Trophoblast cell (in vitro differentiated cells and primary cell): ENCODE results near the gene ROR1.

ENCODE experiments used
- DNase-seq, 2 donors: peaks; one replicate each; pipeline ENCODE4 v3.0.0-alpha.2; 2016
- H2AFZ ChIP-seq: 2 replicates; pipeline ENCODE4 v1.6.1; 2013; ENCODE audit warnings: low read length, moderate library complexity, mild to moderate bottlenecking; ENCODE audit not compliant: insufficient read depth, poor library complexity
- H2AK5ac ChIP-seq: 2 replicates; pipeline ENCODE4 v1.6.1; 2013; ENCODE audit warnings: mild to moderate bottlenecking, low read length
- H2BK120ac ChIP-seq: 2 replicates; pipeline ENCODE4 v1.6.1; 2013; ENCODE audit warnings: low read length, mild to moderate bottlenecking, moderate library complexity; ENCODE audit not compliant: insufficient read depth, poor library complexity
- H2BK12ac ChIP-seq: 2 replicates; pipeline ENCODE4 v1.6.1; 2013; ENCODE audit warnings: mild to moderate bottlenecking, low read length, moderate library complexity
- H2BK5ac ChIP-seq: 2 replicates; pipeline ENCODE4 v1.6.1; 2013; ENCODE audit warnings: low read length, low read depth, moderate library complexity, mild to moderate bottlenecking; ENCODE audit not compliant: poor library complexity
- H3K14ac ChIP-seq: 2 replicates; pipeline ENCODE4 v1.6.1; 2013; ENCODE audit warnings: mild to moderate bottlenecking, low read length
- H3K18ac ChIP-seq: 2 replicates; pipeline ENCODE4 v1.6.1; 2013; ENCODE audit warnings: mild to moderate bottlenecking, low read length
- H3K23ac ChIP-seq: 2 replicates; pipeline ENCODE4 v1.6.1; 2013; ENCODE audit warnings: low read length
- H3K27ac ChIP-seq: 2 replicates; pipeline ENCODE4 v1.5.1; 2013; ENCODE audit warnings: low read depth, mild to moderate bottlenecking, inconsistent platforms, low read length, moderate library complexity
- H3K27me3 ChIP-seq: 2 replicates; pipeline ENCODE4 v1.6.1; 2013; ENCODE audit warnings: inconsistent platforms, mild to moderate bottlenecking, low read length, moderate library complexity; ENCODE audit not compliant: insufficient read depth
- H3K36me3 ChIP-seq, 2 experiments: 1 replicate in 1 of 2; 2 replicates in 1 of 2; pipeline ENCODE4 v1.6.1; 2013; ENCODE audit warnings: low read length in 2 of 2, mild to moderate bottlenecking in 2 of 2, moderate library complexity in 1 of 2; ENCODE audit not compliant: insufficient read depth in 2 of 2, control insufficient read depth in 1 of 2
- H3K4ac ChIP-seq: 2 replicates; pipeline ENCODE4 v1.6.1; 2013; ENCODE audit warnings: low read depth, mild to moderate bottlenecking, low read length, moderate library complexity
- H3K4me1 ChIP-seq, 2 experiments: 1 replicate in 1 of 2; 2 replicates in 1 of 2; pipeline ENCODE4 v1.6.1; 2013; ENCODE audit warnings: low read length in 2 of 2, mild to moderate bottlenecking in 2 of 2, moderate library complexity in 1 of 2; ENCODE audit not compliant: insufficient read depth in 2 of 2, control insufficient read depth in 1 of 2
- H3K4me2 ChIP-seq: 2 replicates; pipeline ENCODE4 v1.6.1; 2013; ENCODE audit warnings: inconsistent platforms, mild to moderate bottlenecking, low read length, moderate library complexity
- H3K4me3 ChIP-seq: 2 replicates; pipeline ENCODE4 v1.5.1; 2013; ENCODE audit warnings: mild to moderate bottlenecking, low read depth, low read length, inconsistent platforms
- H3K79me1 ChIP-seq: one replicate; pipeline ENCODE4 v1.6.1; 2013; ENCODE audit warnings: low read length
- H3K79me2 ChIP-seq: 2 replicates; pipeline ENCODE4 v1.6.1; 2013; ENCODE audit warnings: low read length, mild to moderate bottlenecking; ENCODE audit not compliant: control insufficient read depth, insufficient read depth, poor library complexity
- H3K9ac ChIP-seq: 2 replicates; pipeline ENCODE4 v1.6.1; 2013; ENCODE audit warnings: mild to moderate bottlenecking, low read length
- H3K9me3 ChIP-seq: 2 replicates; pipeline ENCODE4 v1.6.1; 2013; ENCODE audit warnings: low read depth, mild to moderate bottlenecking, control low read depth, inconsistent platforms, low read length; ENCODE audit not compliant: insufficient read depth
- H4K12ac ChIP-seq: 2 replicates; pipeline ENCODE4 v1.6.1; 2013; ENCODE audit warnings: low read depth, mild to moderate bottlenecking, low read length, moderate library complexity
- H4K8ac ChIP-seq: 2 replicates; pipeline ENCODE4 v1.6.1; 2013; ENCODE audit warnings: low read depth, mild to moderate bottlenecking, low read length, moderate library complexity
- H4K91ac ChIP-seq: one replicate; pipeline ENCODE4 v1.6.1; 2013; ENCODE audit warnings: low read depth, mild to moderate bottlenecking, low read length, moderate library complexity
- WGBS: extraction: QIAGEN DNeasy Blood & Tissue Kit; methylation state at CpG from one replicate; pipeline ENCODE4 v1.1.7; 2013; ENCODE audit warnings: missing lambda C conversion rate; ENCODE audit not compliant: insufficient read length, insufficient coverage; ENCODE audit errors: extremely low coverage; 5-methylcytosine and 5-hydroxymethylcytosine counted together

Gene ROR1

DNA sequence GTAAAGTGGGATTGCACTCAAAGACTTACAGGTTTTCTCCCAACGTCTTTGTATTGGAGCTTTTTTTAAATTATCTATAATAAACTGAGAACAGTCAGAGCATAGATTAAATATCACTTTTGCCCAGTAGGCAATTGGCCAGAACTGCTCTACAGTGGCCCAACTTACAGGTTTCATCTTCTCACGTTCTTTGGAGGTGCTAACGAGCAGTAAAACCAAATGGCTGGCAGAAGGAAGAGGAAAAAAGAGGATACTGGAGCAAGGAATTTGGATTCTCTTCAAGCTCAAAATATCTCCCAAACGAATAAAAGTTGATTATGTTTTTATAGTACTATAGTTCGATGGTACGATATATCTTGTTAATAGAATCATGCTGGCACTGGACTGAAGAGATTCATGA, 201.1 kb downstream of the ROR1 start:
- no CpG with 5 or more reads among the region's 6 CpGs for WGBS
- H3K4me1 ChIP-seq = no peaks in the 10 kb centered on the region
- H3K18ac ChIP-seq = no peak overlapping the region

DNA sequence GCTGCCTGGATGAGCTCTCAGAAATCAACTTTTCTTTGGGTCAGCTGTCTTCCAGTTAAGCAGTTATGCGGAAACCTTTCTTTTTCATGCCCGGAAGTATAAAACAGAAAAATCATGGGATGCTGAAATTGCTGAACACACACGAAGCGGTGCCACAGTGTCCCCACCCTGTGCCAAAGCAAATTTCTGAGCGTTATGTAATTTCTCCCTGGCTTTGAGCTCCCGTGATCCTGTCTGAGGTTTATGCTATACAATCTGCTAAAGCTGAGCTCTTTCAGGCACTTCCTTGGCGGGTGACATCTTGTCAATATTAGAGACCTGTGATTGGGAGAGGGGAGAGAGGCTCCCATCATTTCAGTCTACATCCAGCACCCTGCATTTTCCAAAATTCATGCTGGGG, 201.7 kb downstream of the ROR1 start:
- no CpG with 5 or more reads among the region's 7 CpGs for WGBS
- Histone ChIP-seq H3K27me3 (no peaks in the 10 kb centered on the region), H2BK120ac (no peak overlapping the region)

More for the DNA sequence above, 201.1 kb downstream of the ROR1 start:
- Histone ChIP-seq H2AFZ (no peak overlapping the region), H3K23ac (no peak overlapping the region), H4K8ac (no peak overlapping the region), H2BK5ac (no peak overlapping the region), H4K12ac (no peak overlapping the region), H3K27ac (no peak overlapping the region), H3K14ac (no peak overlapping the region), H4K91ac (no peak overlapping the region), H3K79me2 (no peaks in the 10 kb centered on the region), H2AK5ac (no peak overlapping the region), H3K4me3 (no peak overlapping the region), H3K4ac (no peak overlapping the region), H3K27me3 (no peaks in the 10 kb centered on the region), H3K79me1 (no peaks in the 10 kb centered on the region), H2BK12ac (no peak overlapping the region), H3K9me3 (no peaks in the 10 kb centered on the region), H3K36me3 (no peaks in the 10 kb centered on the region), H3K4me2 (no peak overlapping the region), H2BK120ac (no peak overlapping the region), H3K9ac (no peak overlapping the region)
- no peak for DNase-seq

GRCh38 chr1:63976006-63976405, 202.2 kb downstream of the ROR1 start:
- no peak for DNase-seq
- H3K18ac ChIP-seq = no peak overlapping the region
- no peak overlapping the region for H3K4me2 ChIP-seq
- no peak overlapping the region for H3K9ac ChIP-seq
- no peak overlapping the region for H4K8ac ChIP-seq
- no peak overlapping the region for H2AK5ac ChIP-seq
- no peak overlapping the region for H2BK12ac ChIP-seq
- WGBS = no CpG with 5 or more reads among the region's 1 CpG
- H3K14ac ChIP-seq = no peak overlapping the region
- H2BK120ac ChIP-seq = no peak overlapping the region
- H3K23ac ChIP-seq = no peak overlapping the region
- H3K36me3 ChIP-seq = no peaks in the 10 kb centered on the region
- H4K12ac ChIP-seq = no peak overlapping the region
- H3K9me3 ChIP-seq = no peaks in the 10 kb centered on the region
- H3K27ac ChIP-seq = no peak overlapping the region
- H4K91ac ChIP-seq = no peak overlapping the region
- peaks cover under 1 to 4% of the 10 kb centered on the region in 2 experiments for H3K4me1 ChIP-seq
- no peak overlapping the region for H3K4ac ChIP-seq
- H3K79me2 ChIP-seq = no peaks in the 10 kb centered on the region
- H3K79me1 ChIP-seq = no peaks in the 10 kb centered on the region
- H2BK5ac ChIP-seq = no peak overlapping the region
- H3K27me3 ChIP-seq = no peaks in the 10 kb centered on the region
- no peak overlapping the region for H3K4me3 ChIP-seq
- no peak overlapping the region for H2AFZ ChIP-seq

More for the DNA sequence above, 201.7 kb downstream of the ROR1 start:
- Histone ChIP-seq H3K79me1 (no peaks in the 10 kb centered on the region), H3K4ac (no peak overlapping the region), H2AFZ (no peak overlapping the region), H3K9ac (no peak overlapping the region), H3K4me3 (no peak overlapping the region), H3K4me2 (no peak overlapping the region), H2BK5ac (no peak overlapping the region), H4K91ac (no peak overlapping the region), H3K23ac (no peak overlapping the region), H3K4me1 (no peaks in the 10 kb centered on the region), H4K12ac (no peak overlapping the region), H2AK5ac (no peak overlapping the region), H3K18ac (no peak overlapping the region), H2BK12ac (no peak overlapping the region), H3K36me3 (no peaks in the 10 kb centered on the region), H4K8ac (no peak overlapping the region), H3K9me3 (no peaks in the 10 kb centered on the region), H3K14ac (no peak overlapping the region), H3K79me2 (no peaks in the 10 kb centered on the region), H3K27ac (no peak overlapping the region)
- no peak for DNase-seq

DNA sequence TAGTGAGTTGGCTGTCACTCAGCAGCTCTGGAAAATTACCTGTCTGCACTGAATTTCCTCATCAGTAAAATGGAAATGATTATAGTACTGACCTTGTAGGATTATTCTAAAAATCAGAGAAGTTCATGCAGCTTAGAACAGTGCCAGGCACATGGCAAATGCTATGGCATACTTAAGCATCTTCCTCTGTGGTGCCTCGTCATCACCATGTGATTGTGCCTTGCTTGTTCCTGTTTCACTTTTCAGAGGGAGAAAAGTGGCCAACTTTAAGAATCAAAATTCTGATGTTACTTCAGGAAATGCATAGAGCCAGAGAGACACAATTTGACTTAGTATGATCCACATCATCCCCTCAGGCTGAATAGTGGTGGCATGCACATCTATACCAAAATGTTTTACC, 203.6 kb downstream of the ROR1 start:
- H3K27me3 ChIP-seq = no peaks in the 10 kb centered on the region
- H3K79me1 ChIP-seq = no peaks in the 10 kb centered on the region
- no peak overlapping the region for H3K4ac ChIP-seq
- H3K14ac ChIP-seq = no peak overlapping the region
- no CpG with 5 or more reads among the region's 1 CpG for WGBS
- H3K18ac ChIP-seq = no peak overlapping the region
- H3K9me3 ChIP-seq = no peaks in the 10 kb centered on the region
- no peak overlapping the region for H3K4me3 ChIP-seq
- H4K12ac ChIP-seq = no peak overlapping the region
- H3K4me1 ChIP-seq = peaks cover 3 to 10% of the 10 kb centered on the region in 2 experiments
- no peak overlapping the region for H3K4me2 ChIP-seq
- H2AK5ac ChIP-seq = no peak overlapping the region
- no peak overlapping the region for H4K8ac ChIP-seq
- H2BK5ac ChIP-seq = no peak overlapping the region
- no peaks in the 10 kb centered on the region for H3K36me3 ChIP-seq
- no peak overlapping the region for H3K9ac ChIP-seq
- H3K79me2 ChIP-seq = no peaks in the 10 kb centered on the region
- H2BK120ac ChIP-seq = no peak overlapping the region
- no peak overlapping the region for H3K23ac ChIP-seq
- no peak overlapping the region for H3K27ac ChIP-seq
- no peak overlapping the region for H2AFZ ChIP-seq
- no peak for DNase-seq
- no peak overlapping the region for H4K91ac ChIP-seq
- H2BK12ac ChIP-seq = no peak overlapping the region
